Measurements from ENCODE around the gene THOC6. TPM values are rescaled to one million over a fixed set of nuclear protein-coding genes. Genes with fewer than 3 reads are reported as not detected.

The THOC6 gene
- total and polyA plus RNA-seq, 9 of the 15 experiments (the other 6 are each of a cell fraction or from before 2014, with no cell fraction given), result 2.5 to 65.4 (median 42.3) TPM

GRCh38 chr16:3044708-3045107 lies 20.9 kb downstream of the THOC6 start:
- in situ Hi-C loops (cut with MboI), result no loop called here
- peaks cover 3 to 21% of the 10 kb centered on the region in 2 experiments; a peak in 3 of 5 replicates for H3K4me1 ChIP-seq (replicated peaks in 1 of 2; ENCODE audit: control insufficient read depth in 2 of 2, insufficient read depth in 2 of 2, low read length in 2 of 2)
- no TSS peak for BruUV-seq (replicated peaks)

More at GRCh38 chr16:3044708-3045107, 20.9 kb downstream of the THOC6 start:
- H3K4me2 ChIP-seq (ENCODE audit: insufficient read depth, low read length), result no peak overlapping the region
- no peak overlapping the region for H3K4me3 ChIP-seq
- no peak overlapping the region for H3K9ac ChIP-seq (ENCODE audit: insufficient read depth in 1 of 2, low read depth in 2 of 2, low read length in 2 of 2)
- no peaks in the 10 kb centered on the region for H3K79me2 ChIP-seq (ENCODE audit: control insufficient read depth, insufficient read depth, low read length)
- H3K36me3 ChIP-seq (ENCODE audit: control insufficient read depth, insufficient read depth, low read length), result no peaks in the 10 kb centered on the region
- intact Hi-C loops (cut with micrococcal nuclease), result no loop called here
- no peak for FAIRE-seq
- TF ChIP-seq E2F4 (CRISPR knock-in tag; IDR thresholded peaks at IDR 0.05; ENCODE audit: low read depth) (no peak), ZKSCAN8 (CRISPR knock-in tag; IDR thresholded peaks at IDR 0.05) (no peak), CBX2 (IDR thresholded peaks at IDR 0.05; ENCODE audit: insufficient read depth, low read length, poor library complexity, severe bottlenecking) (peak; percentile 87), SMAD1 (IDR thresholded peaks at IDR 0.05; ENCODE audit: low read depth, low read length, partially characterized antibody) (no peak), HNRNPL (IDR thresholded peaks at IDR 0.05; ENCODE audit: low read depth, low read length) (no peak), NKRF (IDR thresholded peaks at IDR 0.05; ENCODE audit: borderline replicate concordance) (no peak), GTF3C2 (IDR thresholded peaks at IDR 0.05; ENCODE audit: borderline replicate concordance, extremely low read depth, insufficient read length) (no peak), E2F1 (CRISPR knock-in tag; IDR thresholded peaks at IDR 0.05) (no peak), CBX8 (IDR thresholded peaks at IDR 0.05; ENCODE audit: borderline replicate concordance, extremely low read depth, low read depth, low read length, poor library complexity, severe bottlenecking) (peak; percentile 39), GTF2E2 (tag; IDR thresholded peaks at IDR 0.05) (no peak)
- no peak overlapping the region for H2AFZ ChIP-seq (ENCODE audit: low read depth, low read length)
- DNase-seq (ENCODE audit: extremely low read depth in 1 of 4, low spot score in 3 of 4), result no peak
- WGBS (ENCODE audit: insufficient coverage, low coverage, missing lambda C conversion rate), result 22% methylated on average over 6 of the region's 6 CpGs
- H4K20me1 ChIP-seq (replicated peaks; ENCODE audit: control insufficient read depth, insufficient read depth, low read length), result no peaks in the 10 kb centered on the region; the same call in 1 of the 2 replicates
- H3K27ac ChIP-seq (ENCODE audit: extremely low read depth, low read depth, low read length), result no peak overlapping the region
- H3K9me1 ChIP-seq (ENCODE audit: control insufficient read depth, insufficient read depth, low read length), result no peaks in the 10 kb centered on the region
- peaks cover 25 to 63% of the 10 kb centered on the region in 2 experiments; a peak in 4 of 5 replicates for H3K27me3 ChIP-seq (ENCODE audit: control insufficient read depth in 2 of 2, insufficient read depth in 2 of 2, low read length in 2 of 2)
- ChIA-PET POLR2A (interaction anchor here (1.8 to 2.6 kb wide), 2 partner anchors 10 to 14 kb away, joined by 4 to 7 read pairs; no protein-coding TSS in a partner anchor), CTCF (ENCODE audit: low intra/inter-chr PET ratio) (no interaction called here)
- H3K9me3 ChIP-seq (replicated peaks; ENCODE audit: control insufficient read depth, insufficient read depth, low read depth, low read length), result no peaks in the 10 kb centered on the region
- no peak for ATAC-seq

Data from K562 (cell line).